HL-60 (cell line): Measurements from ENCODE around the gene RBM5.

Experiments used
- GABPA ChIP-seq: IDR thresholded peaks from 2 replicates; pipeline ENCODE4 v1.6.1; 2012; ENCODE audit warnings: low read depth
- POLR2AphosphoS5 ChIP-seq: IDR thresholded peaks from 2 replicates; pipeline ENCODE4 v1.6.1; 2012; ENCODE audit warnings: low read depth
- SPI1 ChIP-seq: IDR thresholded peaks from 2 replicates; pipeline ENCODE4 v1.6.1; 2012; ENCODE audit warnings: low read depth, mild to moderate bottlenecking, borderline replicate concordance
- TF ChIP-seq, protein P1 (sequence below): IDR thresholded peaks from one replicate; pipeline ENCODE4 v1.5.1; 2011; ENCODE audit warnings: low read length, control low read depth, inconsistent platforms; ENCODE audit not compliant: insufficient read depth
- TF ChIP-seq, protein P2 (sequence below): IDR thresholded peaks from 2 replicates; pipeline ENCODE4 v1.6.1; 2012; ENCODE audit warnings: low read depth; ENCODE audit not compliant: insufficient replicate concordance

GRCh38 chr3:50146316-50146901 is 57.7 kb downstream of the RBM5 start:
- TF ChIP-seq, protein P1, sequence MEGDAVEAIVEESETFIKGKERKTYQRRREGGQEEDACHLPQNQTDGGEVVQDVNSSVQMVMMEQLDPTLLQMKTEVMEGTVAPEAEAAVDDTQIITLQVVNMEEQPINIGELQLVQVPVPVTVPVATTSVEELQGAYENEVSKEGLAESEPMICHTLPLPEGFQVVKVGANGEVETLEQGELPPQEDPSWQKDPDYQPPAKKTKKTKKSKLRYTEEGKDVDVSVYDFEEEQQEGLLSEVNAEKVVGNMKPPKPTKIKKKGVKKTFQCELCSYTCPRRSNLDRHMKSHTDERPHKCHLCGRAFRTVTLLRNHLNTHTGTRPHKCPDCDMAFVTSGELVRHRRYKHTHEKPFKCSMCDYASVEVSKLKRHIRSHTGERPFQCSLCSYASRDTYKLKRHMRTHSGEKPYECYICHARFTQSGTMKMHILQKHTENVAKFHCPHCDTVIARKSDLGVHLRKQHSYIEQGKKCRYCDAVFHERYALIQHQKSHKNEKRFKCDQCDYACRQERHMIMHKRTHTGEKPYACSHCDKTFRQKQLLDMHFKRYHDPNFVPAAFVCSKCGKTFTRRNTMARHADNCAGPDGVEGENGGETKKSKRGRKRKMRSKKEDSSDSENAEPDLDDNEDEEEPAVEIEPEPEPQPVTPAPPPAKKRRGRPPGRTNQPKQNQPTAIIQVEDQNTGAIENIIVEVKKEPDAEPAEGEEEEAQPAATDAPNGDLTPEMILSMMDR = no peak
- no peak for TF ChIP-seq GABPA
- TF ChIP-seq, protein P2, sequence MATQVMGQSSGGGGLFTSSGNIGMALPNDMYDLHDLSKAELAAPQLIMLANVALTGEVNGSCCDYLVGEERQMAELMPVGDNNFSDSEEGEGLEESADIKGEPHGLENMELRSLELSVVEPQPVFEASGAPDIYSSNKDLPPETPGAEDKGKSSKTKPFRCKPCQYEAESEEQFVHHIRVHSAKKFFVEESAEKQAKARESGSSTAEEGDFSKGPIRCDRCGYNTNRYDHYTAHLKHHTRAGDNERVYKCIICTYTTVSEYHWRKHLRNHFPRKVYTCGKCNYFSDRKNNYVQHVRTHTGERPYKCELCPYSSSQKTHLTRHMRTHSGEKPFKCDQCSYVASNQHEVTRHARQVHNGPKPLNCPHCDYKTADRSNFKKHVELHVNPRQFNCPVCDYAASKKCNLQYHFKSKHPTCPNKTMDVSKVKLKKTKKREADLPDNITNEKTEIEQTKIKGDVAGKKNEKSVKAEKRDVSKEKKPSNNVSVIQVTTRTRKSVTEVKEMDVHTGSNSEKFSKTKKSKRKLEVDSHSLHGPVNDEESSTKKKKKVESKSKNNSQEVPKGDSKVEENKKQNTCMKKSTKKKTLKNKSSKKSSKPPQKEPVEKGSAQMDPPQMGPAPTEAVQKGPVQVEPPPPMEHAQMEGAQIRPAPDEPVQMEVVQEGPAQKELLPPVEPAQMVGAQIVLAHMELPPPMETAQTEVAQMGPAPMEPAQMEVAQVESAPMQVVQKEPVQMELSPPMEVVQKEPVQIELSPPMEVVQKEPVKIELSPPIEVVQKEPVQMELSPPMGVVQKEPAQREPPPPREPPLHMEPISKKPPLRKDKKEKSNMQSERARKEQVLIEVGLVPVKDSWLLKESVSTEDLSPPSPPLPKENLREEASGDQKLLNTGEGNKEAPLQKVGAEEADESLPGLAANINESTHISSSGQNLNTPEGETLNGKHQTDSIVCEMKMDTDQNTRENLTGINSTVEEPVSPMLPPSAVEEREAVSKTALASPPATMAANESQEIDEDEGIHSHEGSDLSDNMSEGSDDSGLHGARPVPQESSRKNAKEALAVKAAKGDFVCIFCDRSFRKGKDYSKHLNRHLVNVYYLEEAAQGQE = no peak
- TF ChIP-seq POLR2AphosphoS5 = no peak
- TF ChIP-seq SPI1 = no peak
